Breast epithelium (tissue), 3 donors: ENCODE results near the gene FOXN4.

Source experiments
- POLR2A ChIP-seq: fragments of 450-650 bp; IDR thresholded peaks from one replicate; pipeline ENCODE4 v1.6.1; 2016; ENCODE audit warnings: antibody characterized with exemption, mild to moderate bottlenecking, moderate library complexity
- TF ChIP-seq, protein P1 (sequence below), 3 donors: fragments of 450-650 bp; IDR thresholded peaks; one replicate each; pipeline ENCODE4 v1.5.1; 2016 to 2017; ENCODE audit warnings: antibody characterized with exemption in 3 of 3, mild to moderate bottlenecking in 3 of 3, moderate library complexity in 3 of 3

DNA sequence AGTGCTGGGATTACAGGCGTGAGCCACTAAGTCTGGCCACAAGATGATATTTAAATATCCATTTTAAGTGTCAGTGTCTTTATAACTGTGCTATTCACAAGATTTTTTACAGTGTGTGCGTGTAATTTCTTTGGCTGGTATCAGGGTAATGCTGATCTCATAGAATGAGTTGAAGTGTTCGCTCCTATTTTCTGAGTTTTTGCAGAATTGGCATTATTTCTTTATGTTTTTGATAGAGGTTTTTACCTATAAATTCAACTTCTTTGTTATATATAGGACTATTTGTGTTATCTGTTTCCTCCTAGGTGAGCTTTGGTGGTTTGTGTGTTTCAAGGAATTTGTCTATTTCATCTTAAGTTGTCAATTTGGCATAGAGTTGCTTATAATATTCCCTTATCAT is 45.6 kb downstream of the FOXN4 start:
- TF ChIP-seq, protein P1, sequence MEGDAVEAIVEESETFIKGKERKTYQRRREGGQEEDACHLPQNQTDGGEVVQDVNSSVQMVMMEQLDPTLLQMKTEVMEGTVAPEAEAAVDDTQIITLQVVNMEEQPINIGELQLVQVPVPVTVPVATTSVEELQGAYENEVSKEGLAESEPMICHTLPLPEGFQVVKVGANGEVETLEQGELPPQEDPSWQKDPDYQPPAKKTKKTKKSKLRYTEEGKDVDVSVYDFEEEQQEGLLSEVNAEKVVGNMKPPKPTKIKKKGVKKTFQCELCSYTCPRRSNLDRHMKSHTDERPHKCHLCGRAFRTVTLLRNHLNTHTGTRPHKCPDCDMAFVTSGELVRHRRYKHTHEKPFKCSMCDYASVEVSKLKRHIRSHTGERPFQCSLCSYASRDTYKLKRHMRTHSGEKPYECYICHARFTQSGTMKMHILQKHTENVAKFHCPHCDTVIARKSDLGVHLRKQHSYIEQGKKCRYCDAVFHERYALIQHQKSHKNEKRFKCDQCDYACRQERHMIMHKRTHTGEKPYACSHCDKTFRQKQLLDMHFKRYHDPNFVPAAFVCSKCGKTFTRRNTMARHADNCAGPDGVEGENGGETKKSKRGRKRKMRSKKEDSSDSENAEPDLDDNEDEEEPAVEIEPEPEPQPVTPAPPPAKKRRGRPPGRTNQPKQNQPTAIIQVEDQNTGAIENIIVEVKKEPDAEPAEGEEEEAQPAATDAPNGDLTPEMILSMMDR (IDR thresholded peaks at IDR 0.05): no peak
- TF ChIP-seq POLR2A: no peak
